Occipital lobe (tissue), 2 donors: ENCODE results near the gene PBX3. TPM values are rescaled to one million over a fixed set of nuclear protein-coding genes. Genes with fewer than 3 reads are reported as not detected.

Source experiments
- DNase-seq: peaks from one replicate; lab custom pipeline; 2025; lab: John Stamatoyannopoulos, UW
- total RNA-seq: library from RNA; depleted of rRNA; stranded (reverse); fragments of >200 nt; gene quantifications from one replicate; pipeline ENCODE4 v1.2.3, GENCODE V29; 2014

The PBX3 gene
- total RNA-seq = 14.3 TPM

- no peak for DNase-seq
Measured at GRCh38 chr9:125747053-125747764, at the start of gene PBX3. Gene PBX3 (plus strand): TSS chr9:125747373.

- no peak for DNase-seq
Measured at GRCh38 chr9:125699870-125700269, 47.3 kb upstream of the PBX3 start.

GRCh38 chr9:125700791-125701190 is 46.4 kb upstream of the PBX3 start:
- DNase-seq = no peak

- no peak for DNase-seq
Measured at GRCh38 chr9:125701351-125701750, 45.8 kb upstream of the PBX3 start.

- no peak for DNase-seq
Measured at GRCh38 chr9:125703662-125704061, 43.5 kb upstream of the PBX3 start.

- DNase-seq = no peak
Measured at GRCh38 chr9:125705893-125706292, 41.3 kb upstream of the PBX3 start.

- DNase-seq = peak; percentile 92
Measured at GRCh38 chr9:125706651-125707471, 40.3 kb upstream of the PBX3 start, which contains the start of gene MAPKAP1. Gene MAPKAP1 (minus strand): TSS chr9:125707208. CDS start chr9:125672574, 34,634 bp downstream.

GRCh38 chr9:125707472-125707804 is 39.7 kb upstream of the PBX3 start:
- DNase-seq = no peak

GRCh38 chr9:125726456-125727132 is 20.6 kb upstream of the PBX3 start:
- DNase-seq = no peak

- no peak for DNase-seq
Measured at GRCh38 chr9:125730168-125730567, 17.0 kb upstream of the PBX3 start.

GRCh38 chr9:125732562-125732961 is 14.6 kb upstream of the PBX3 start:
- no peak for DNase-seq

GRCh38 chr9:125739436-125739835 is 7.7 kb upstream of the PBX3 start:
- no peak for DNase-seq

GRCh38 chr9:125742657-125743056 is 4.5 kb upstream of the PBX3 start:
- no peak for DNase-seq

GRCh38 chr9:125743682-125744428 is 3.3 kb upstream of the PBX3 start:
- no peak for DNase-seq

- no peak for DNase-seq
Measured at GRCh38 chr9:125744616-125745015, 2.6 kb upstream of the PBX3 start.

- DNase-seq = no peak
Measured at GRCh38 chr9:125745018-125745417, 2.2 kb upstream of the PBX3 start.

- no peak for DNase-seq
Measured at GRCh38 chr9:125745682-125746016, 1.5 kb upstream of the PBX3 start.

GRCh38 chr9:125746017-125746773 is 978 bp upstream of the PBX3 start:
- DNase-seq = peak; percentile 89

GRCh38 chr9:125746774-125747052 is 460 bp upstream of the PBX3 start:
- DNase-seq = no peak

GRCh38 chr9:125747765-125748445 is 732 bp downstream of the PBX3 start:
- DNase-seq = no peak
